ENCODE measurements around the gene SNAPC4. TPM values are rescaled to one million over a fixed set of nuclear protein-coding genes. Genes with fewer than 3 reads are reported as not detected.

Gene SNAPC4
- total and polyA plus RNA-seq, 3 donors from 2014 or later, result 21.2 to 35.9 (median 29.5) TPM

DNA sequence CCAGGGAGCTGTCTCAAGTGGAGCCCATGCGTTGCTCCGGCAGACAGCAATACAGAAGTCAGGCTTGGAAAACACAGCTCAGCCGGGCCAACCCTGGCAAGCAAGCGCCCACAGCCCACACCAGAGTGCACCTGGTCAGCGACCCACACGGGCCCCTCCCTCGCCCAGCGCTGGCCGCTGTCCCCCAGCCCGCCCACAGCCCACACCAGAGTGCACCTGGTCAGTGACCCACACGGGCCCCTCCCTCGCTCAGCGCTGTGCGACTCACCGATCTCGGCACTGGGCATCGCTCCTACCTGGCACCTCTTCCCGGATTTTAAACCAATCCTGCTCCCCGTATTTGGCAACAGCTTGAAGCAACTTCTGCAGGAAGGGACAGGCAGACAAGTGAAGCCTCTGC lies 12.8 kb downstream of the SNAPC4 start:
- no peaks in the 10 kb centered on the region for H3K27me3 ChIP-seq
- no peak for DNase-seq
- H3K27ac ChIP-seq, result no peak overlapping the region
- intact Hi-C loops (cut with DNase I; ENCODE audit: low total_unique reads), result no loop called here
- H3K4me1 ChIP-seq, result no peaks in the 10 kb centered on the region
- H3K9me3 ChIP-seq, result no peaks in the 10 kb centered on the region
- TF ChIP-seq, protein P1, sequence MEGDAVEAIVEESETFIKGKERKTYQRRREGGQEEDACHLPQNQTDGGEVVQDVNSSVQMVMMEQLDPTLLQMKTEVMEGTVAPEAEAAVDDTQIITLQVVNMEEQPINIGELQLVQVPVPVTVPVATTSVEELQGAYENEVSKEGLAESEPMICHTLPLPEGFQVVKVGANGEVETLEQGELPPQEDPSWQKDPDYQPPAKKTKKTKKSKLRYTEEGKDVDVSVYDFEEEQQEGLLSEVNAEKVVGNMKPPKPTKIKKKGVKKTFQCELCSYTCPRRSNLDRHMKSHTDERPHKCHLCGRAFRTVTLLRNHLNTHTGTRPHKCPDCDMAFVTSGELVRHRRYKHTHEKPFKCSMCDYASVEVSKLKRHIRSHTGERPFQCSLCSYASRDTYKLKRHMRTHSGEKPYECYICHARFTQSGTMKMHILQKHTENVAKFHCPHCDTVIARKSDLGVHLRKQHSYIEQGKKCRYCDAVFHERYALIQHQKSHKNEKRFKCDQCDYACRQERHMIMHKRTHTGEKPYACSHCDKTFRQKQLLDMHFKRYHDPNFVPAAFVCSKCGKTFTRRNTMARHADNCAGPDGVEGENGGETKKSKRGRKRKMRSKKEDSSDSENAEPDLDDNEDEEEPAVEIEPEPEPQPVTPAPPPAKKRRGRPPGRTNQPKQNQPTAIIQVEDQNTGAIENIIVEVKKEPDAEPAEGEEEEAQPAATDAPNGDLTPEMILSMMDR (IDR thresholded peaks at IDR 0.05), result no peak
- no peak for TF ChIP-seq POLR2A (IDR thresholded peaks at IDR 0.05)
- no peak overlapping the region for H3K4me3 ChIP-seq
- no peaks in the 10 kb centered on the region for H3K36me3 ChIP-seq (ENCODE audit: low read depth, missing control alignments)
- 91 to 96% methylated on average over 19 of the region's 19 CpGs for WGBS, 2 donors

DNA sequence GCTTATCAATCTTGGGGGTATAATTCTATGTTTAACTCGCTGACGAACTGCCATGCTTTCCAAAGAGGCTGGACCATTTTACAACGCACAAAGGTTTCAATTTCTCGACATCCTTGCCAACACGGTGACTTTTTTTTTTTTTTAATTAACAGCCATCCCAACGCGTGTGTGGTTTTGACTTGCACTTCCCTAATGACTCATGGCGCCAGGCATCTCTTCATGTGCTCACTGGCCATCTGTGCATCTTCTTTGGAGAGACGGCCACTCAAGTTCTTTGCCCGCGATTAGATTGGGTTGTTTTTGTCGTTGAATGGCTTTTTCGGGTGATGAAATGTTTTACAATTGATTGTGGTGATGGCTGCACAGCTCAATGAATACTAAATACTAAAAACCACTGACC lies 14.0 kb downstream of the SNAPC4 start:
- no peak for DNase-seq
- H3K27me3 ChIP-seq, result no peaks in the 10 kb centered on the region
- no peaks in the 10 kb centered on the region for H3K4me1 ChIP-seq
- H3K4me3 ChIP-seq, result no peak overlapping the region
- no peak overlapping the region for H3K27ac ChIP-seq
- no peaks in the 10 kb centered on the region for H3K9me3 ChIP-seq
- intact Hi-C loops (cut with DNase I; ENCODE audit: low total_unique reads), result no loop called here
- no peak for TF ChIP-seq POLR2A (IDR thresholded peaks at IDR 0.05)
- TF ChIP-seq, protein P1 (IDR thresholded peaks at IDR 0.05), result no peak
- H3K36me3 ChIP-seq (ENCODE audit: low read depth, missing control alignments), result no peaks in the 10 kb centered on the region
- WGBS, 2 donors, result 94 to 97% methylated on average over 13 of the region's 13 CpGs

DNA sequence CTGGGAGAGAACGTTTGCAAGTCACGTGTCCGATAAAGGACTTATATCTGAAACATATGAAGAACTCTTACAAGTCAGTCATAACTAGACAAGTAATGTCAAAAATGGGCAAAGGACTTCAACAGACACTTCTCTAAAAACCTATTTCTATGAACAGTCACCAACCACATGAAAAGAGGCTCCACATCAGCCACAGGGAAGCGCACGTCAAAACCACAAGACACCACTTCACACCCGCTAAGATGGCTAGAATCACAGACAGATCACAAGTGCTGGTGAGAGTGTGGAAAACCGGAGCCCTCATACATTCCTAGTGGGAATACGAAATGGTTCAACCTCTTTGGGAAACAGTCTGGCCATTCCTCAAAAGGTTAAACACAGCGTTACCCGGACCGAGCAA lies 15.0 kb downstream of the SNAPC4 start:
- intact Hi-C loops (cut with DNase I; ENCODE audit: low total_unique reads), result no loop called here
- WGBS, 2 donors, result 95 to 96% methylated on average over 11 of the region's 11 CpGs
- no peaks in the 10 kb centered on the region for H3K4me1 ChIP-seq
- H3K27me3 ChIP-seq, result no peaks in the 10 kb centered on the region
- no peak overlapping the region for H3K4me3 ChIP-seq
- no peak for DNase-seq
- TF ChIP-seq POLR2A (IDR thresholded peaks at IDR 0.05), result no peak
- TF ChIP-seq, protein P1 (IDR thresholded peaks at IDR 0.05), result no peak
- H3K9me3 ChIP-seq, result no peaks in the 10 kb centered on the region
- H3K36me3 ChIP-seq (ENCODE audit: low read depth, missing control alignments), result no peaks in the 10 kb centered on the region
- no peak overlapping the region for H3K27ac ChIP-seq

DNA sequence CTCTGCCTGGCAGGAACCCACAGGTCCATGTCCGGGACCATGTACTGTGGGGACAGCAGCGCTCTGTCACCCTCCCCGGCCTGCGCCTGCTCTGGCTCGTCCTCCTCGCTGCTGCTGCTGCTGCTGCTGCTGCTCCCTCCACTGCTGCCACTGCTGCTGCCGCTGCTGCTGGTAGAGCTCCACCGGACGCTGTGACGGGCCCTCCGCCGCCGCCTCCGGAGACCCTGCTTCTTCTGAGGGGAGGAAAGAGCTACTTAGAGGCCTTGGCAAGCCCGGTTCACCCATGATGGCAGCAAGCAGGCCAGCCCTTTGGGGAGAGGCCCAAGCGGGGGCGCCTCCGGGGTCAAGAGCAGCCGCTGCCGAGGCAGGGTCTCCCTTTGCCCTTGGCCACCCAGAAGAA lies 16.5 kb downstream of the SNAPC4 start:
- TF ChIP-seq, protein P1 (IDR thresholded peaks at IDR 0.05), result no peak
- TF ChIP-seq POLR2A (IDR thresholded peaks at IDR 0.05), result no peak
- 96% methylated on average over 11 to 20 of the region's 20 CpGs for WGBS, 2 donors
- no peaks in the 10 kb centered on the region for H3K4me1 ChIP-seq
- no peaks in the 10 kb centered on the region for H3K9me3 ChIP-seq
- H3K36me3 ChIP-seq (ENCODE audit: low read depth, missing control alignments), result no peaks in the 10 kb centered on the region
- DNase-seq, result no peak
- no peak overlapping the region for H3K4me3 ChIP-seq
- intact Hi-C loops (cut with DNase I; ENCODE audit: low total_unique reads), result no loop called here
- H3K27ac ChIP-seq, result no peak overlapping the region
- no peaks in the 10 kb centered on the region for H3K27me3 ChIP-seq

DNA sequence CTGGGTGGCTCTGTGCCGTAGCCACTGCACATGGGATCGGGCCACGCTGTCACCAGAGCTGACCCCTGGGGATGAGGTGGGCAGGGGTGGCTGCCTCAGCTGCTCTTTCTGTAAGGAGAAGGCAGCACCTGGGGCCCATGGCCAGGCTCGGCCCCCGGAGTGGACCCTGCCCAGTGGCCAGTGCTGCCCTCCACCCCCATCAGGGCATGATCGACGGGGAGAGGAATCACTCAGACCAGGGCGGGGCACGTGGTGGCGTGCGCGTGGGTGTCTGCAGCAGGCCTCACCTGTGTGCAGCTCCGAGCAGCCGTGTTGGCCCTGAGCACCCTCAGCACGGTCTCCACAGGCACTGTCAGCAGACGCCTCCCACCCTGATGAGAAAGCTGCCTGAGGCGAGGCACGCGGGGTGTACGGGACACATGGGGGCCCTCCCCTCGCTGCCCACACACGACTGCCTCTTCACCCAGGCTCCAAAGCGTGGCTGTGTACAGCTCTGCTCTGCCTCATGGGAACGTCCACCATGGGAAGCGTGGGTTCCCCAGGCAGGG lies 17.9 kb downstream of the SNAPC4 start:
- Histone ChIP-seq H3K4me1 (no peaks in the 10 kb centered on the region), H3K9me3 (no peaks in the 10 kb centered on the region), H3K36me3 (ENCODE audit: low read depth, missing control alignments) (no peaks in the 10 kb centered on the region), H3K27ac (no peak overlapping the region), H3K4me3 (no peak overlapping the region), H3K27me3 (no peaks in the 10 kb centered on the region)
- TF ChIP-seq POLR2A (IDR thresholded peaks at IDR 0.05), result no peak
- TF ChIP-seq, protein P1 (IDR thresholded peaks at IDR 0.05), result no peak
- 94% methylated on average over 23 of the region's 25 CpGs; no CpG with 5 or more reads in 1 of the 2 donors for WGBS, 2 donors
- intact Hi-C loops (cut with DNase I; ENCODE audit: low total_unique reads), result no loop called here
- no peak for DNase-seq

Data from testis (tissue), 3 donors.